Measurements from ENCODE around the gene RSPH3.
"Not testable (repeated sequence)": the region's sequence is repeated elsewhere in the genome, so short reads cannot be mapped to it uniquely, and the experiment has no call there.

- TF ChIP-seq, protein P1, sequence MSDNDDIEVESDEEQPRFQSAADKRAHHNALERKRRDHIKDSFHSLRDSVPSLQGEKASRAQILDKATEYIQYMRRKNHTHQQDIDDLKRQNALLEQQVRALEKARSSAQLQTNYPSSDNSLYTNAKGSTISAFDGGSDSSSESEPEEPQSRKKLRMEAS (IDR thresholded peaks at IDR 0.05): not testable (repeated sequence)
- not testable (repeated sequence) for TF ChIP-seq CTCF (IDR thresholded peaks at IDR 0.05; ENCODE audit: low read depth, low read length, missing input control); SP1 (IDR thresholded peaks at IDR 0.05); EGR1 (IDR thresholded peaks at IDR 0.05; ENCODE audit: low read depth in 2 of 2); RAD21 (IDR thresholded peaks at IDR 0.05)
- TF ChIP-seq, protein P2, sequence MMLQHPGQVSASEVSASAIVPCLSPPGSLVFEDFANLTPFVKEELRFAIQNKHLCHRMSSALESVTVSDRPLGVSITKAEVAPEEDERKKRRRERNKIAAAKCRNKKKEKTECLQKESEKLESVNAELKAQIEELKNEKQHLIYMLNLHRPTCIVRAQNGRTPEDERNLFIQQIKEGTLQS (IDR thresholded peaks at IDR 0.05): not testable (repeated sequence)
These were observed 38.3 kb upstream of the RSPH3 start for GRCh38 chr6:159038318-159038717.

All from liver (tissue), 3 donors.